NCI-H2196 treated with DMSO at 0.1 percent for 48 hours (cell line): Measurements from ENCODE around the gene MELTF.

ENCODE experiments used
- DNase-seq: peaks from one replicate; lab custom pipeline; 2025; ENCODE audit not compliant: unreplicated experiment; lab: John Stamatoyannopoulos, UW

The MELTF gene

DNA sequence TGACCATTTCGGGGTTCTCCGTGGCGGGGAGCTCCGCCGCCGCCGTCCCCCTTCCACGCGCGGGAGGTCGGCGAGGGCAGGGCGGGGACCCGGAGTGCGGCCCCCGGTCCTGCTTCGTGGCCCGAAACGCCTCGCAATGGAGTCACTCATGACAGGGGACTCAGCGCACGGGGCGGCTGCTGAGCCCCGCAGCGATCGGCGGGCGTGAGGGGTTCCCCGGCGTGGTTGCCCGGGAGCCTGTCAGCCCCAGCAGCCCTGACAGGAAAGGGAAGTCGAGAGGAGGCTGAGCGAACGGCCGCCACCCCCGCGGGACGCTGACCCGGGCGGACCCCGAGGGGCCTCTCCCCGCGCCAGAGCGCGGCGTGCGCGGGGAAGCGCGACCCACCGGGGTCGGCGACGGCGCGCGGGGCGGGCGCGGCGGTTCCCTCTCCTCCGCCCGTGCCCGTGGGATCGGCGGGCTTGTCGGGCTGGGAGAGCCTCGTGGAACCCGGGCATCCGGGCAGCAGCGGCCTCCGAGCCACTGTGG is 60.4 kb downstream of the MELTF start:
- DNase-seq = no peak

DNA sequence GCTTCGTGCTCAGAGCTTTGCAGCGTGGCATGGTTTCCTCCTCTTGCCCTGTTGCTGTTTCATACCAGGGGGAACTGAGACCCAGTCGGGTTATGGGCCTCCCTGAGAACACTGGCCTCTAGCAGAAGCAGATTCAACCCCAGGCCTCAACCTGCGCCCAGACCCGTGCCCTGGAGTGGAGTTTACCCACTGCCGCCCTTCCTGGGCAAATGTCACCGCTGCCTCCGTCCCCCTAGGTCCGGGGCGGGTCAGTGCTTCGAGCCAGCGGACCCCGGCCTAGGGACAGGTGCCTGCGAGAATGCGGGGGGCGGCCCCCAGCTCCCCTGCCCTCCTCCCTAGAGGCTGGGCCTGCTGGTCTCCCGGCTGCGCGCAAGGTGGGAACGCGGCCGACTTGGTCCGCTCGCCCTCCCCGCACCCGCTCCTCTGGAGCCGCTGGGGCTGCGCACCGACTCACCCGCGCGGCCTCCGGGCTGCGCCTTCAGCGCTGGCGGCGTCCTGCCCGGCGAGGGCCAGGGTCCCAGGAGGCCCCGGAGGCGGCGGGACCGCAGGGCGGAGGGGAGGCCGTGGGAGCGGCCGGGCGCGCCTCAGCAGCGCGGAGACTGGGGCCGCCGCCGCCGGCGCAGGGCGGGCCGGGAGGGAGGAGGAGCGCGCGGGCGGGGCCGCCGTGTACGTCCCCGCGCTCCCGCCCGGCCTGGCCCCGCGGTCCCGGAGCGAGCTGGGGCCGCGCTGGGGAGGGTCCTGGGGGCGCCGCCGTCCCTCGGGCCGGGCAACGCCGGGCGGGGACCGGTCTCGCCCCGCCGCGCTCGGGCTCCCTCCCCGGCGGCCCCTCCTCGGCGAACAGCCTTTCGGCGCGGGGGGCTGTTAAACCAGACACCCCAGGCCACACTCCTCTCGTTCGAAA is 61.1 kb downstream of the MELTF start, which contains the start of gene PIGZ:
TSS of gene PIGZ (minus strand) at position 601 of the 901 bp plus-strand sequence. CDS start 16,802 bp downstream, outside the sequence.
- peak; percentile 35 for DNase-seq

DNA sequence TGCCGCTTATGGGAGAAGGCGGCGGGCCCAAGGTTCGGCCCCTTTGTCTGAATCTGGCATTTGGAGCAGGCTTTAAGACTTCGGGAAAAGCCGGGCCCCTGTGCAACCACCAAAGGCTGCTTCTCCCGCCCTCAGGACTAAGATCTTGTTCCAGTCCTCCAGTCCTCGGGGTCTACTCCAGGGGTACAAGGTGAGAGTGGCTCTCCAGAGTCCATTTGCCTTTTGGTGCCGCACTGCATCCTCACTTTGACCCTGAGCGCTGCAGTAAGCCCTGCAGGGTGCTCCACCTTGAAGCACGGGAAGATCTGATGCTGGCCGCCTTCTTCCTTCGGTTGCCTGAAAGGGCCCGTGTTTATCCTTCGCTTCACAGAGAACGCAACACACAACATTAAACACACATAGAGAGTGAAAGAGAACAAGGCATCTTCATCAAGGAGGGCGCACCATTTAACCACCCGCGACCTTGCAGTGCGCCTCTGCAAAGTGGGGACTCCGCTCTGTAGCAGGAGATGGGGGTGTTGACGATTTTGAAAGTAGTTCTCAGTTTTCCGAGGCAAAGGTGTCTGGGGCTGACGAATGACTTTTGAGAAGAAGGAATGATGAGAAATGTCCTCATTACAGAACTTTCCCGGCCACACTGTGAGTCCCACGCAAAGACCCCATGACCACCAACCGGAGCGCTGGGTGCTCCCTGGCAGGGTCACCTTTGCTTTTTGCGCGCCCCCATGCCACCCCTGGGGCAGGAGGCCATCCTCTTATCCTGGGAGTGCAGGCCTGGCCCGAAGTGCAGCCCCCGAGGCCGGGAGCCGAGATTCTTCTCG is 62.0 kb downstream of the MELTF start:
- DNase-seq = no peak

DNA sequence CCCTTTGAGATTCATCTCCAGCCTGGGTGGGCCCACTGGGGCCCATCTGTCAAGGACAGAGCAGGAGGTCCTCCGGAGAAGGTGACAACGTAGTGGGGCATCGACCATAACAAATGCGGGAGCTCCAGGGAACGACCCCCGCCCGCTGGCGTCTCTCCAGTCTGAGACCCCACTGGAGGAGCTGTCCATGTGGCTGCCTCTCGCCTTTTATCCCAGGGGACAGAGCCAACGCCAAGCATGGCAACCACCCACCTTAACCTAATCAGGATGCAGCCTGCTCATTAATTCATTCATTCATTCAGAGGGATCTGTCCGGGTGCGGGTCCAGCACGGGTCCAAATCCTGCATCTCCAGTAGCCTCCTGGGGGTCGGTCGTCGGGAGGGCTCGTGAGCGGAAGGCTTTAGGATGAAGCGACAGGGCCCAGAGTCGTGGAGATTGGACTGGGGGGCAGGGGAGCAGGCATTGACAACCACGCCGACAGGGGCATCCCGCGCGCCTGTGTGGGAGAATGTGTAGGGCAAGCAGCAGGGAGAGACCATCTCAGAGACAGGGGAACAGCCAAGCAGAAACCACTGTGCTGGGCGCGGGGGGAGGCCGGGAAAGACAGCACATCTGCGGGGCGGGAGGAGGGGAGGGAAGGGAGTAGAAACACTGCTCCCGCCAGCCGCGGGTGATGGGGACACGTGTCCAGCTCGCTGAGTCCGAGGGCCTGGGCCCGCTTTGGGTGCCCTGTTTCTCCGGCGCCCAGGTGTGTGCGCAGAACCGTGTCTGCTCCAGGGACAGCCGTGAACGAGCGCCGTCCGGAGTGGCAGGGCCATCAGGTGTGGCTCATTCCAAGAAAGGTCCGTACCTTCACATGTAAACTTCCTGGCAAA is 62.9 kb downstream of the MELTF start:
- DNase-seq = no peak

DNA sequence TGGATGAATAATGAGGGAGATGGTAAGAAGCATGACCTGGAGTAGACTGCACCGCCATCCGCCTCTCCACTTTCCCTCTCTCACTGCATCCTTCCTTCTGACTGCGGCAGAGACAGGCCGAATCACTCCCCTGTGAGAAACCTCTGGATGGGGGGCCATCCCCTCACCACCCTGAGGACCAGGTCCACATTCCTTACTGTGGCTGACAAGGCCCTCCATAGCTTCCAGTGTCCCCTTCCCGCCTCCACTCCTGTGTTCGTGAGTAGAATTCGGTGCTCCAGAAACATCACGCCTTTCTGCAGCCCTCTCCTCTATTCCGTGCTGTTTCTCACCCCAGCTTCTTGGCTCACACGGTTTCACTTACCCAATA is 63.8 kb downstream of the MELTF start:
- DNase-seq = no peak

DNA sequence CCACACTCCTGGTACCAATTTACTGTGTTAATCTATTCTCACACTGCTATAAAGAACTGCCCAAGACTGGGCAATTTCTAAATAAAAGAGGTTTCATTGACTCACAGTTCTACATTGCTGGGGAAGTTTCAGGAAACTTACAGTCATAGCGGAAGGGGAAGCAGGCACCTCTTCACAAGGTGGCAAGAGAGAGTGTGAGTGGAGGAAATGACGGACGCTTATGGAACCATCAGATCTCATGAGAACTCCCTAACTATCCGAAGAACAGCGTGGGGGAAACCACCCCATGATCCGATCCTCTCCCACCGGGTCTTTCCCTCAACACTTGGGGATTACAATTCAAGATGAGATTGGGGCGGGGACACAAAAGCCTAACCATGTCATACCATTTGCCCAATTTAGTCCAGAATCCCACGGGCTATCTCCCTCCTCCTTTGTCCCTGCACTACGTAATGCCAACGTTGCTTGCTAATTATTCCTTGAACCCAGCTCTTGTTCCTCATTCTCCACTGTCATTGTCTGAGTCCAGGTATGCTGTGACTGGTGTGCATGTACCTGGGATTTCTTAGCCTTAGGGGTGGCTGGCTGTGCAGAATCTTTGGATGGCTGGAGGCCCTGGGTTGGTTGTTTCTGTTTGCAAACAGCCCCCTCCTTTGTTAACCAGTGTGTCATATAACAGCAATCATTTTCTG is 64.4 kb downstream of the MELTF start:
- no peak for DNase-seq

DNA sequence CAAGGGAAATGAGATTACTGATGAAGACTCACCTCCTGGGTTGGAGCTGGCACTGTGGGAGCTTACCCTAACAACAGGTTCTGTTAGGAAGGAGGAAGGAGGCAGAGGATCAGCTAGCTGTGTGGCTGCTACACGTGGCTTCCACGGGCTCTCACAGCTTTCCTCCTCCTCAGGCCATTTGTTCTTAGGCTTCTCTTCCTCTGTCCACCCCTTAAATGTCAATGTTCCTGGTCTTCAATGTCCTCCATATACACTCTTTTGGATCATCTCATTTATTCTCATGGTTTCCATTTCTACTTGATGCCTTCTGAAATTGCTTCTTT is 66.0 kb downstream of the MELTF start:
- DNase-seq = no peak

DNA sequence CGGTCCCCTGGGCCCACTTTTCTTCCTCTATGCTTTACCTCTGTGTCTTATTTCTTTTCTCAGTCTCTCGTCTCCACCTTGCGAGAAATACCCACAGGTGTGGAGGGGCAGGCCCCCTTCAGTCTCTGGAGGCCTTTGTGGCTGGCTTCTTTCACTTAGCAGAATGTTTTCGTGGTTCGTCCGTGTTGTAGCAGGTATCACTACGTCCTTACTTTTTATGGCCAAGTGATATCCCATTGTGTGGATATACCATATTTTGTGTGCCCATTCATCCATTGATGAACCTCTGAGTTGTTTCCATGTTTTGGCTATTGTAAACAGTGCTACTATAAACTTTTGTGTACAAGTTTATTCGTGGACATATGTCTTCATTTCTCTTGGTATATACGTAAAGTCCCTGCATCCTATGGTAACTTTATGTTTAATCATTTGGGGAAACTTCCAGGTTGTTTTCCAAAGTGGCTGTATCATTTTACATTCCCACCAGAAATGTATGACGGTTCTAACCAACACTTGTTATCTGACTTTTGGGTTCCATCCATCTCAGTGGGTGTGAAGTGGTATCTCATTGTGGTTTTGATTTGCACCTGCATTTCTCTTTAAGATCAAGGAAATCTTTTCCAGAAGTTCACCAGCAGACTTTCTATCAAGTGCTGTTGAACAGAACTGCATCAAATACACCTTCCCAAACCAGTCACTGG is 66.5 kb downstream of the MELTF start:
- DNase-seq = no peak

DNA sequence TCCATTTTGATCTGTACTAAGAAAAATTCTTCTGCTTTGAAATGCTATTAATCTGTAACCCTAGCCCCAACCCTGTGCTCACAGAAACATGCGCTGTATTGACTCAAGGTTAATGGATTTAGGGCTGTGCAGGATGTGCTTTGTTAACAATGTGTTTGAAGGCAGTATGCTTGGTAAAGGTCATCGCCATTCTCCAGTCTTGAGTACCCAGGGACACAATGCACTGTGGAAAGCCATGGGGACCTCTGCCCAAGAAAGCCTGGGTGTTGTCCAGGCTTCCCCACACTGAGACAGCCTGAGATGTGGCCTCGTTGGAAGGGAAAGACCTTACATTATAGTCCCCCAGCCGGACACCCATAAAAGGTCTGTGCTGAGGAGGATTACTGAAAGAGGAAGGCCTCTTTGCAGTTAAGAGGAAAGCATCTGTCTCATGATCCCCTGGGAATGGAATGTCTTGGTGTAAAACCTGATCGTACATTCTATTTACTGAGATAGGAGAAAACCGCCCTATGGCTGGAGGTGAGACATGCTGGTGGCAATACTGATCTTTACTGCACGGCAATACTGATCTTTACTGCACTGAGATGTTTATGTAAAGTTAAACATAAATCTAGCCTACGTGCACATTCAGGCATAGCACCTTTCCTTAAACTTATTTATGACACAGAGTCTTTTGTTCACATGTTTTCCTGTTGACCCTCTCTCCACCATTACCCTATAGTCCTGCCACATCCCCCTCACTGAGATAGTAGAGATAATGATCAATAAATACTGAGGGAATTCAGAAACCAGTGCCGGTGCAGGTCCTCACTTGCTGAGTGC is 67.3 kb downstream of the MELTF start:
- DNase-seq = no peak

DNA sequence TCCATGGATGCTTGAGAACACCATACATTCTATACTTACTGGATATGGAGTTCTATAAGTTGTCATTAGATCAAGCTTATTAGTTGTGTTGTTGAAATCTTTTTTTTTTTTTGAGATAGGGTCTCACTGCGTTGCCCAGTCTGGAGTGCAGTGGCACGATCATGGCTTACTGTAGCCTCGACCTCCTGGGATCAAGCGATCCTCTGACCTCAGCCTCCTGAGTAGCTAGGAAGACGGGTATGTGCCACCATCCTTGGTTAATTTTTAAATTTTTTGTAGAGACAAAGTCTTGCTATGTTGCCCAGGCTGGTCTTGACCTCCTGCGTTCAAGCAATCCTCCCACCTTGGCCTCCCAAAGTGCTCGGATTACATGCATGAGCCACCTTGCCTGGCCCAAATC is 74.8 kb downstream of the MELTF start:
- DNase-seq = no peak
